GM19467 (cell line): ENCODE data around the gene PTPRN2.
"Not testable (repeated sequence)": the region's sequence is repeated elsewhere in the genome, so short reads cannot be mapped to it uniquely, and the experiment has no call there.

Experiments
- ATAC-seq: cut with Tn5 transposase; IDR thresholded peaks from one replicate; pipeline ENCODE4 v1.9.1; 2021; ENCODE audit warnings: mild to moderate bottlenecking, moderate library complexity; ENCODE audit not compliant: unreplicated experiment

The PTPRN2 gene

GRCh38 chr7:158261362-158262235 lies 326.0 kb downstream of the PTPRN2 start:
- no peak for ATAC-seq

- ATAC-seq: no peak
Measured at GRCh38 chr7:158260567-158261361, 326.9 kb downstream of the PTPRN2 start.

GRCh38 chr7:158259671-158260418 lies 327.8 kb downstream of the PTPRN2 start:
- no peak for ATAC-seq

GRCh38 chr7:158259141-158259540 lies 328.5 kb downstream of the PTPRN2 start:
- no peak for ATAC-seq

DNA sequence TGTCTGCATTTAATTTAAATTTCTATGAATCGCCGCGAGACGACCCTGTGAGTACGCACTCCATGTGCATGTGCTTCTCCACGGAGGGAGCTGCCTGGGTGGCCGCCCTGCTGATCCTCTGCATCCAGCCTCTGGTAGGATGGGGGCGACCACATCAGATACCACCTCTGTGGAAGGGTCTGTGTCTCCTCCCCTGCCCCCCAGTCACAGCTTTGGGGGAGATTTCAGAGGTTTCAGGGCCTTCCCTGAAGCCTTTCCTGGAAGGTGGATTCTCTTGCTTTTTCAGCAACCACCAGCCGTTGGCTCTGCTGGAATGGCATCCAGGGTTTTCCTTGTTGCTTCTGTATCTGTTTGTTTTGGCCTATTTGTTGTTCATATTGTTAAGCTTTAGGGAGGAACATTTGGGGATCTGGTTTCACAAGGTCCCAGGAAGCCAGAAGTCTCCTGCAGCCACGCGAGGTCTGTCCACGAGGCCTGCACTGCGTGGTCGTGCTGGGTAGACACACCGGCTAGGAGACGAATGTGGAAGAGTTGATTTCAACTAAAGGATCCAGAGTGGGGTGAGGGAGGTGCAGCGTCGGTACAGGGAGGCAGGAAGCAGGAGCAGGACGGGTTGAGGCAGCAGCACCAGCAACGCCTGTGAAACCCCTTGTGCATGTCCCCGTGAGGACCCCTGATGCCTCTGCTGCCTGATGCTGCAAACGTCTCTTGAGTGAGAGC lies 329.1 kb downstream of the PTPRN2 start:
- no peak for ATAC-seq

- no peak for ATAC-seq
Measured at GRCh38 chr7:158257516-158258410, 329.9 kb downstream of the PTPRN2 start.

- no peak for ATAC-seq
Measured at GRCh38 chr7:158257001-158257400, 330.6 kb downstream of the PTPRN2 start.

DNA sequence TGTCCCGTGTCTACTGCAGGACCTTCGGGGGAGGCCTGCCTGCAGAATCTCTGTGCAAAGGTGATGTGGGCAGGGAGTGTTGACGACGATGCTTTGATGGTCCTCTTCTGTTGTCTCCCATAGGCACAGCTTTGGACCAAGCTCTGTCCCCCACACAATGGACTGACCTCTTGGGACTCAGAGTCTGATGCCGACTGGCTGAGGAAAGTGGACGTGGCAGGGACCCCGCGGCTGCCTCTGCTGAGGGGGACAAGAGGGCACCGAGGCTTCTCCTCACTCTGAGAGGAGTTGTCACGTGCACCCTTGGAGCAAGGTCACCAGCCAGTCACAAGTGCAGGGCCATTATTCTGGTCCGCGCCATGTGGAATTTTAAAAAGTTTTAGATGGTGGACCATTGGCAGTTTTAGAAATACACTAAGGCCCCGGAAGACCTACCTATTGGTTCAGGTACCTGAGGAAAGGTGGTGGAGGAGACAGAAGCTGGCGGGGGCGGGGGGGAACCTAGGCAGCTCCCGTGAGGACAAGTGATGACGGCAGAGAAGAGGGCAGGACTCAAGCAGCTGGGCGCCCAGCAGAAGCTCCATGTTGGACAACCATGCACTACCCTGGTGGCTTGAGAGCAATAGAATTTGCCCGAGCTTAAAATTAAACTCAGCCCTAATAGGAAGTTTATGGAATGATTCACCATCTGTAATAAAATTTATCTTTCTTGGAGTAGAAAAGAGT lies 331.4 kb downstream of the PTPRN2 start:
- ATAC-seq: no peak

DNA sequence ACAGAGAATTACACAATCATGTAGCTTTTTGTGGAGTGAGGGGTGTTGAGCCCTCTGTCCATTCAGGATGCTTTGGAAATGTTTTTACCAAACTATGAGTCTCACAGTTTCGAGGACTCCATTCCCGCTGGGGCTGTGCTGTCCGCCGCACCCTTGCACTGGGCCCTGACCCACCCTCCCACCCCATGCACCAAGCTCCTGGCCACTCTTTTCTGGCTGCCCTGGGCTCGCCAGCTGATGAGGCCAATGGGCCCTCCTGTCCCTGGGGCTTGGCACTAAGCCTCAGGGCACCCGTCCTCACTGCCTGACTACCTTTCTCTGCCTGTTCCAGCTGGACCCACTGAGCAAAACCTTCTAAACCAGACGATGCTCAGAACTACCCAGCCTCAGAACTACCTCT lies 332.1 kb downstream of the PTPRN2 start:
- ATAC-seq: no peak

GRCh38 chr7:158255156-158255555 lies 332.5 kb downstream of the PTPRN2 start:
- ATAC-seq: no peak

GRCh38 chr7:158253670-158254045 lies 334.0 kb downstream of the PTPRN2 start:
- ATAC-seq: not testable (repeated sequence)

- no peak for ATAC-seq
Measured at GRCh38 chr7:158252837-158253669, 334.6 kb downstream of the PTPRN2 start.

DNA sequence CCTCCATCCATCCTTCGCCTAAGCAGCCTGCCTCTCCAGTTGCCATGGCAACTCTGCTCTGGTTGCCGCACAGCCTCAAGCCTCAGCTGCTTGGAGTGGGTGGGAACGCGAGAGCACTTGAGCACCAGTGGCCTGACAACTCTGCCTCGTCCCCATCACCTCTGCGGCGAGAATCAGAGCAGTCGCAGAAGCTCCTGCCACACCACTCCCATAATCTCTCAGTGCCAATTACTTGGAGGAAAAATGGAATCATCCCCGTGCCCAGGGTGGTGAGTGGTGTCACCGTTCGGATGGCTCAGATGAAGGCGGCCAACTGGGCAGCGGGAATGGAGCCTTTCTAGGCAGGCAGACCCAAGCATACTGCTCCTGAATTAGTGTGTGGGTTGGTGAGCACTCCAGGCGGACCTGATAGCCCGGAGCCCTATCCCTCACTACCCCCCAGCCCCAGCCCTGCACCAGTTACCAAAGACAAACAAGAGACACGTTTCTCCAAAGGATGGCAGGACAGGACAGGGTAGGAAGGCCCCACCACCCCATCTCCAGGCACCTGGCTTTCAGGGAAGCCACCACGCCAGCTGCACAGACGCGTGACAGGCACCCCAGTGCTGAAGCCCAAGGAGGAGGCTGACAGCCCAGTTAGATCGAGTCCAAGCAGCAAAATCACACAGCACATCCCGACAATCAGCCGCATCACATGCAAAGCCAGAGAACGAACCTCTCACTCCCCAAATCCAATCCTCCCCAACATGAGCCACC lies 335.4 kb downstream of the PTPRN2 start:
- ATAC-seq: no peak

- no peak for ATAC-seq
Measured at GRCh38 chr7:158251061-158251965, 336.3 kb downstream of the PTPRN2 start.

DNA sequence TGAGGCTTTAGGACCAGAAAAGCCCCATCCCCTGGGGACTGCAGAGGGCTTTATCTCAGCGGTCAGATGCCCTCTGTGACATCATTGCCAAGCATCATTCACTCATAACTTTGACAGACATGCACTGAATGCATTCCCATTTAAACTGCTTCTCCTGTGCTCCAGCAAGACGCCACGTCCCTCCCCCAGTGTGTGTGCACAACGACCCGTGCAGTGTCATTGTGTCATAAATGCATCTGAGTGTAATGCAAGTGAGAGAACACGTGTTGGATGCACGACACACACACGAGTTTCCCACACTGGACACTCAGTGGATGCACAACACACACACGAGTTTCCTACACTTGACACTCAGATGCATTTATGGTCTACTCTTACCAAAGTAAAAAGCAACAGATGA lies 337.9 kb downstream of the PTPRN2 start:
- ATAC-seq: no peak

DNA sequence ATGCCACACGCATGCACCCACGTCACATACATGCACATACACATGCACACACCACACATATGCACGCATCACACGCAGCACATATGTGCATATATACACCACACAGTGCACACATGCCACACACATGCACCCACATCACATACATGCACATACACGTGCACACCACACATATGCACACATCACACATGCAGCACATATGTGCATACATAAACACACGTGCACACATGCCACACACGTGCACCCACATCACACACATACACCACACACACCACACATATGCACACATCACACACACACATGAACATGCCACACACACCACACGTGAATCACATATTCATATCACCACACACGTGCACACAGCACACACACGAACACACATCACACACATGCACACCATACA lies 338.8 kb downstream of the PTPRN2 start:
- ATAC-seq: no peak
